Vagina (tissue), 2 donors: ENCODE data around the gene IL17RC.

Experiments
- POLR2AphosphoS5 ChIP-seq, 2 donors: sonication (generic); formaldehyde crosslinking; IDR thresholded peaks; one replicate each; pipeline ENCODE4 v1.9.0; 2017; ENCODE audit warnings: antibody characterized with exemption in 2 of 2, mild to moderate bottlenecking in 2 of 2, low read depth in 1 of 2; ENCODE audit not compliant: insufficient read depth in 1 of 2
- TF ChIP-seq, protein P1 (sequence below), 3 experiments: fragments of 450-650 bp in 2 of 3; fragments of 200-600 bp in 1 of 3; sonication (generic) in 1 of 3; IDR thresholded peaks; one replicate each; pipeline ENCODE4 v1.5.1; 2017 to 2019; ENCODE audit warnings: antibody characterized with exemption in 3 of 3, mild to moderate bottlenecking in 2 of 3, moderate library complexity in 2 of 3

DNA sequence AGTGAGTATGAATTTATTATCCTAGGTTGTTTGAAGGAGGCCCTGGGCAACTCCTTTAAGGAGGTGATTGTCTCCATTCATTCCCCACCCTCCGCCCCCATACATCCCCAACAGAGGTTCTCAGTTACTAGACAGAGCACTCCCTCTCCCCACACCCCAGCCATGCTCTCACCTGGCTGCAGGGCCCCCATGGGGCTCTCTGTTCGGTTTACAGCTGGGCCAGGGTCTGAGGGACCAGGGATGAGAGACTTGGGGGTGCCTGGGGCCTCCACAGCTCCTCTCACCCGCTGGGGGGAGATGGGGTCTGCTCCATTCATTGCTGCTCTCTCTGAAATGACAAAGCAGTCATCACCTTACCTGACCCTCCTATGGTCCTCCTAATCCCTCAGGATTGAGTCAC lies 31.7 kb downstream of the IL17RC start:
- TF ChIP-seq, protein P1, sequence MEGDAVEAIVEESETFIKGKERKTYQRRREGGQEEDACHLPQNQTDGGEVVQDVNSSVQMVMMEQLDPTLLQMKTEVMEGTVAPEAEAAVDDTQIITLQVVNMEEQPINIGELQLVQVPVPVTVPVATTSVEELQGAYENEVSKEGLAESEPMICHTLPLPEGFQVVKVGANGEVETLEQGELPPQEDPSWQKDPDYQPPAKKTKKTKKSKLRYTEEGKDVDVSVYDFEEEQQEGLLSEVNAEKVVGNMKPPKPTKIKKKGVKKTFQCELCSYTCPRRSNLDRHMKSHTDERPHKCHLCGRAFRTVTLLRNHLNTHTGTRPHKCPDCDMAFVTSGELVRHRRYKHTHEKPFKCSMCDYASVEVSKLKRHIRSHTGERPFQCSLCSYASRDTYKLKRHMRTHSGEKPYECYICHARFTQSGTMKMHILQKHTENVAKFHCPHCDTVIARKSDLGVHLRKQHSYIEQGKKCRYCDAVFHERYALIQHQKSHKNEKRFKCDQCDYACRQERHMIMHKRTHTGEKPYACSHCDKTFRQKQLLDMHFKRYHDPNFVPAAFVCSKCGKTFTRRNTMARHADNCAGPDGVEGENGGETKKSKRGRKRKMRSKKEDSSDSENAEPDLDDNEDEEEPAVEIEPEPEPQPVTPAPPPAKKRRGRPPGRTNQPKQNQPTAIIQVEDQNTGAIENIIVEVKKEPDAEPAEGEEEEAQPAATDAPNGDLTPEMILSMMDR (IDR thresholded peaks at IDR 0.05), result no peak
- no peak for TF ChIP-seq POLR2AphosphoS5 (IDR thresholded peaks at IDR 0.05; ENCODE audit: insufficient read depth in 1 of 2, low read depth in 1 of 2)
